Mesodermal cell (in vitro differentiated cells): ENCODE data around the gene PRKD2.

Source experiments
- H3K27ac ChIP-seq: 2 replicates; pipeline ENCODE4 v1.7.0; 2013; ENCODE audit warnings: mild to moderate bottlenecking, low read depth, low read length, moderate library complexity; ENCODE audit not compliant: severe bottlenecking
- H3K36me3 ChIP-seq: 2 replicates; pipeline ENCODE4 v1.7.1; 2013; ENCODE audit warnings: mild to moderate bottlenecking, low read length, moderate library complexity; ENCODE audit not compliant: control insufficient read depth, insufficient read depth
- H3K4me1 ChIP-seq: one replicate; pipeline ENCODE4 v1.7.1; 2013; ENCODE audit warnings: mild to moderate bottlenecking, low read length; ENCODE audit not compliant: insufficient read depth, control insufficient read depth, poor library complexity, severe bottlenecking
- H3K4me3 ChIP-seq: 2 replicates; pipeline ENCODE4 v1.7.0; 2013; ENCODE audit warnings: low read length, control low read depth, mild to moderate bottlenecking; ENCODE audit not compliant: insufficient read depth, poor library complexity, severe bottlenecking; ENCODE audit errors: extremely low read depth
- H3K9me3 ChIP-seq: 2 replicates; pipeline ENCODE4 v1.7.1; 2013; ENCODE audit warnings: mild to moderate bottlenecking, low read length, moderate library complexity; ENCODE audit not compliant: control insufficient read depth
- whole genome bisulfite sequencing, 2 experiments: methylation state at CpG; one replicate each; pipeline ENCODE4 v1.1.5; 2013; ENCODE audit warnings: missing lambda C conversion rate in 2 of 2; ENCODE audit not compliant: insufficient coverage in 2 of 2; 5-methylcytosine and 5-hydroxymethylcytosine counted together

The PRKD2 gene

GRCh38 chr19:46730187-46730586, 13.3 kb upstream of the PRKD2 start:
- no peaks in the 10 kb centered on the region for H3K9me3 ChIP-seq
- 98 to 100% methylated on average over 8 to 9 of the region's 9 CpGs for WGBS, 2 experiments
- H3K4me3 ChIP-seq: no peak overlapping the region
- H3K36me3 ChIP-seq: peaks cover 99% of the 10 kb centered on the region
- no peak overlapping the region for H3K27ac ChIP-seq
- peaks cover 66% of the 10 kb centered on the region for H3K4me1 ChIP-seq

- peaks cover 66% of the 10 kb centered on the region for H3K4me1 ChIP-seq
- H3K4me3 ChIP-seq: no peak overlapping the region
- 90 to 96% methylated on average over 5 of the region's 7 CpGs for WGBS, 2 experiments
- peaks cover 99% of the 10 kb centered on the region for H3K36me3 ChIP-seq
- H3K27ac ChIP-seq: no peak overlapping the region
- no peaks in the 10 kb centered on the region for H3K9me3 ChIP-seq
Observed at GRCh38 chr19:46729696-46730095, 12.8 kb upstream of the PRKD2 start.

GRCh38 chr19:46728693-46729339, 11.9 kb upstream of the PRKD2 start:
- peaks cover 99% of the 10 kb centered on the region for H3K36me3 ChIP-seq
- no peak overlapping the region for H3K4me3 ChIP-seq
- no peaks in the 10 kb centered on the region for H3K9me3 ChIP-seq
- peaks cover 63% of the 10 kb centered on the region for H3K4me1 ChIP-seq
- H3K27ac ChIP-seq: peak overlapping the region; percentile 16
- 64 to 65% methylated on average over 16 to 19 of the region's 20 CpGs for WGBS, 2 experiments

- Histone ChIP-seq H3K27ac (no peak overlapping the region), H3K9me3 (no peaks in the 10 kb centered on the region), H3K4me1 (peaks cover 59% of the 10 kb centered on the region), H3K36me3 (peaks cover 99% of the 10 kb centered on the region), H3K4me3 (no peak overlapping the region)
- 97% methylated on average over 9 to 14 of the region's 14 CpGs for WGBS, 2 experiments
Observed at GRCh38 chr19:46728208-46728607, 11.3 kb upstream of the PRKD2 start.

- Histone ChIP-seq H3K27ac (no peak overlapping the region), H3K9me3 (no peaks in the 10 kb centered on the region), H3K4me1 (peaks cover 55% of the 10 kb centered on the region), H3K36me3 (peaks cover 99% of the 10 kb centered on the region), H3K4me3 (no peak overlapping the region)
- WGBS, 2 experiments: 94 to 97% methylated on average over 5 to 10 of the region's 11 CpGs
Observed at GRCh38 chr19:46727757-46728156, 10.8 kb upstream of the PRKD2 start.

GRCh38 chr19:46726971-46727501, 10.1 kb upstream of the PRKD2 start:
- no peak overlapping the region for H3K4me3 ChIP-seq
- peaks cover 52% of the 10 kb centered on the region for H3K4me1 ChIP-seq
- H3K36me3 ChIP-seq: peaks cover 99% of the 10 kb centered on the region
- 96% methylated on average over 8 to 10 of the region's 14 CpGs for WGBS, 2 experiments
- H3K9me3 ChIP-seq: no peaks in the 10 kb centered on the region
- no peak overlapping the region for H3K27ac ChIP-seq

GRCh38 chr19:46726551-46726950, 9.6 kb upstream of the PRKD2 start:
- H3K4me1 ChIP-seq: peaks cover 47% of the 10 kb centered on the region
- H3K9me3 ChIP-seq: no peaks in the 10 kb centered on the region
- H3K27ac ChIP-seq: peak overlapping the region; percentile 29
- H3K36me3 ChIP-seq: peaks cover 99% of the 10 kb centered on the region
- WGBS, 2 experiments: 90 to 95% methylated on average over 5 to 10 of the region's 10 CpGs
- no peak overlapping the region for H3K4me3 ChIP-seq

- no peak overlapping the region for H3K4me3 ChIP-seq
- H3K9me3 ChIP-seq: no peaks in the 10 kb centered on the region
- WGBS, 2 experiments: 81 to 89% methylated on average over 9 of the region's 9 CpGs
- peaks cover 99% of the 10 kb centered on the region for H3K36me3 ChIP-seq
- H3K27ac ChIP-seq: no peak overlapping the region
- peaks cover 42% of the 10 kb centered on the region for H3K4me1 ChIP-seq
Observed at GRCh38 chr19:46725859-46726393, 9.0 kb upstream of the PRKD2 start.

GRCh38 chr19:46725036-46725820, 8.3 kb upstream of the PRKD2 start:
- WGBS, 2 experiments: 95 to 96% methylated on average over 24 to 26 of the region's 26 CpGs
- H3K9me3 ChIP-seq: no peaks in the 10 kb centered on the region
- peaks cover 35% of the 10 kb centered on the region for H3K4me1 ChIP-seq
- H3K4me3 ChIP-seq: no peak overlapping the region
- H3K27ac ChIP-seq: no peak overlapping the region
- peaks cover 99% of the 10 kb centered on the region for H3K36me3 ChIP-seq

- WGBS, 2 experiments: 96 to 97% methylated on average over 13 to 20 of the region's 20 CpGs
Observed at GRCh38 chr19:46724468-46724867, 7.6 kb upstream of the PRKD2 start.

More at GRCh38 chr19:46724468-46724867, 7.6 kb upstream of the PRKD2 start:
- Histone ChIP-seq H3K27ac (no peak overlapping the region), H3K9me3 (no peaks in the 10 kb centered on the region), H3K36me3 (peaks cover 97% of the 10 kb centered on the region), H3K4me1 (peaks cover 34% of the 10 kb centered on the region), H3K4me3 (no peak overlapping the region)
